ENCODE measurements around the gene NRIP3.

NRIP3 gene

GRCh38 chr11:8942518-8943066 lies 61.2 kb downstream of the NRIP3 start, which contains the start of gene ASCL3:
TSS of gene ASCL3 (minus strand) at chr11:8943016. CDS start at chr11:8938161, 4,855 bp downstream.
- Histone ChIP-seq H3K4me3 (ENCODE audit: low read length) (no peak within 1 kb of the TSS), H3K9me2 (replicated peaks; ENCODE audit: control insufficient read depth, low read length) (no peaks in the 10 kb centered on the region), H3K36me3 (ENCODE audit: control insufficient read depth, low read length) (peaks cover 6% of the 10 kb centered on the region), H3K9me3 (ENCODE audit: control insufficient read depth, insufficient read depth, low read length) (no peaks in the 10 kb centered on the region), H3K27ac (ENCODE audit: low read depth, low read length) (no peak within 1 kb of the TSS), H3F3A (ENCODE audit: control insufficient read depth, insufficient read depth) (no peaks in the 10 kb centered on the region), H3K27me3 (ENCODE audit: control insufficient read depth, low read length) (peaks cover 28% of the 10 kb centered on the region), H3K79me2 (ENCODE audit: control insufficient read depth, low read length) (no peaks in the 10 kb centered on the region), H3K4me2 (ENCODE audit: low read length) (no peak within 1 kb of the TSS), H4K20me1 (ENCODE audit: control insufficient read depth, insufficient read depth, low read depth, low read length) (no peaks in the 10 kb centered on the region), H3K4me1 (ENCODE audit: control insufficient read depth, low read length) (no peaks in the 10 kb centered on the region)
- TF ChIP-seq EZH2phosphoT487 (IDR thresholded peaks at IDR 0.05; ENCODE audit: borderline replicate concordance, low read length) = no peak
- TF ChIP-seq, protein P1, sequence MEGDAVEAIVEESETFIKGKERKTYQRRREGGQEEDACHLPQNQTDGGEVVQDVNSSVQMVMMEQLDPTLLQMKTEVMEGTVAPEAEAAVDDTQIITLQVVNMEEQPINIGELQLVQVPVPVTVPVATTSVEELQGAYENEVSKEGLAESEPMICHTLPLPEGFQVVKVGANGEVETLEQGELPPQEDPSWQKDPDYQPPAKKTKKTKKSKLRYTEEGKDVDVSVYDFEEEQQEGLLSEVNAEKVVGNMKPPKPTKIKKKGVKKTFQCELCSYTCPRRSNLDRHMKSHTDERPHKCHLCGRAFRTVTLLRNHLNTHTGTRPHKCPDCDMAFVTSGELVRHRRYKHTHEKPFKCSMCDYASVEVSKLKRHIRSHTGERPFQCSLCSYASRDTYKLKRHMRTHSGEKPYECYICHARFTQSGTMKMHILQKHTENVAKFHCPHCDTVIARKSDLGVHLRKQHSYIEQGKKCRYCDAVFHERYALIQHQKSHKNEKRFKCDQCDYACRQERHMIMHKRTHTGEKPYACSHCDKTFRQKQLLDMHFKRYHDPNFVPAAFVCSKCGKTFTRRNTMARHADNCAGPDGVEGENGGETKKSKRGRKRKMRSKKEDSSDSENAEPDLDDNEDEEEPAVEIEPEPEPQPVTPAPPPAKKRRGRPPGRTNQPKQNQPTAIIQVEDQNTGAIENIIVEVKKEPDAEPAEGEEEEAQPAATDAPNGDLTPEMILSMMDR (IDR thresholded peaks at IDR 0.05; ENCODE audit: low read depth, low read length, poor library complexity, severe bottlenecking) = no peak

DNA sequence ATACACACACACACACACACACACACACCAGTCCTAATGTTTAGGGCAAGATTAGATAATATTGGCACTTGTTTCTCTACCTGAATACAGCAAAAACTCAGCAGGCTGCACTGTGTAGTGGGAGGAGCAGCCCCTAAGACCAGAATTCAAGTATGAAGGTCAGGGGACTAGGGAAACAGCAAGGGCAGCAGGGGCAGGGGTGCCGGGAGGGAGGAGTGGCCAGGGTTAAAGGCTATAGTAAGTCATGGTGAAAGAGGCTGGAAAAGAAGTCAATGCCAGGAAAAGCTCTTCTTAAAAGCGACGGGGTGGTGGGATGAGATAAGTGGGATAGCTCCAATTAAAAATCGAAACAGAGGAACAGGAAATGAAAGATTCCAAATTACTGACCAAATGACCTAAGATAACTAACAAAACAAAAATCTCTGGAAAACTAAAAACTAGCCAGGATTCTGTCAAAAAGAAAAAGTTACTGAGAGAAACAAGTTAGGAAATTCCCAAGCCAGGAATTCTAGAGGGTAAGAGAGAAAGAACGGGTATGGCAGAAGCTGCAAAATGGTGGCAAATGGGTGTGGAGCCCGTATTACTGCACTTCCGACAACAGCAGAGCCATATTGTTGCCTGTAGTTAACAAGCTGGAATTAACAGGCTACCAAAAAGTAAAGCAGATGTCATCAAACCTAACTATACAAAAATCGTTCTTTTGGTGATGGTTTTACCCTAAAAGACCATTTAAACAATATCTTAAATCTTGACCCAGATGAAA lies 62.3 kb downstream of the NRIP3 start:
- Histone ChIP-seq H3F3A (ENCODE audit: control insufficient read depth, insufficient read depth) (no peaks in the 10 kb centered on the region), H3K4me1 (ENCODE audit: control insufficient read depth, low read length) (no peaks in the 10 kb centered on the region), H3K4me2 (ENCODE audit: low read length) (no peak overlapping the region), H3K79me2 (ENCODE audit: control insufficient read depth, low read length) (no peaks in the 10 kb centered on the region), H3K27me3 (ENCODE audit: control insufficient read depth, low read length) (peaks cover 28% of the 10 kb centered on the region), H3K27ac (ENCODE audit: low read depth, low read length) (no peak overlapping the region), H3K9me3 (ENCODE audit: control insufficient read depth, insufficient read depth, low read length) (no peaks in the 10 kb centered on the region), H3K4me3 (ENCODE audit: low read length) (no peak overlapping the region), H3K36me3 (ENCODE audit: control insufficient read depth, low read length) (no peaks in the 10 kb centered on the region), H4K20me1 (ENCODE audit: control insufficient read depth, insufficient read depth, low read depth, low read length) (no peaks in the 10 kb centered on the region), H3K9me2 (replicated peaks; ENCODE audit: control insufficient read depth, low read length) (no peaks in the 10 kb centered on the region)
- TF ChIP-seq, protein P1 (IDR thresholded peaks at IDR 0.05; ENCODE audit: low read depth, low read length, poor library complexity, severe bottlenecking) = no peak
- TF ChIP-seq EZH2phosphoT487 (IDR thresholded peaks at IDR 0.05; ENCODE audit: borderline replicate concordance, low read length) = no peak

DNA sequence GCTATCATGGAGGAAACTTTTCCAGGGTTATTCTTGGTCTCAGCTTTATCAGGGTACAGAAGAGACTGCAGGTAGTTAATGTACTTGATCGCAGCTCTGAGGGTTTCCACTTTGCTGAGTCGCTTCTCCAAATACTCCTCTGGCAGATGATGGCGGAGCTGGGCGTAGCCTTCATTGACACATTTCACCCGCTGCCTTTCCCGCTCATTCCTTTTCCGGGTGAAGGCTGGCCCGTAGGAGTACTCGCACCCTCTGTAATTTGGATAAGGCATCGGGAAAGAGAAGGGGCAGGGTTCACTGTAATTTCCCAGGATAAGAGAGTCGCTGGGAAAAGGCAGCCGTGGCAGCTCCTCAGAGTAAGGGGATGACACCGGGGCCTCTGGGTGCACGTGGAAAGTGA lies 66.1 kb downstream of the NRIP3 start:
- Histone ChIP-seq H3F3A (ENCODE audit: control insufficient read depth, insufficient read depth) (no peaks in the 10 kb centered on the region), H3K4me1 (ENCODE audit: control insufficient read depth, low read length) (no peaks in the 10 kb centered on the region), H3K9me3 (ENCODE audit: control insufficient read depth, insufficient read depth, low read length) (no peaks in the 10 kb centered on the region), H3K9me2 (replicated peaks; ENCODE audit: control insufficient read depth, low read length) (no peaks in the 10 kb centered on the region), H3K4me2 (ENCODE audit: low read length) (no peak overlapping the region), H3K27me3 (ENCODE audit: control insufficient read depth, low read length) (peaks cover 25% of the 10 kb centered on the region), H3K36me3 (ENCODE audit: control insufficient read depth, low read length) (no peaks in the 10 kb centered on the region), H4K20me1 (ENCODE audit: control insufficient read depth, insufficient read depth, low read depth, low read length) (no peaks in the 10 kb centered on the region), H3K4me3 (ENCODE audit: low read length) (no peak overlapping the region), H3K27ac (ENCODE audit: low read depth, low read length) (no peak overlapping the region), H3K79me2 (ENCODE audit: control insufficient read depth, low read length) (no peaks in the 10 kb centered on the region)
- TF ChIP-seq EZH2phosphoT487 (IDR thresholded peaks at IDR 0.05; ENCODE audit: borderline replicate concordance, low read length) = no peak
- TF ChIP-seq, protein P1 (IDR thresholded peaks at IDR 0.05; ENCODE audit: low read depth, low read length, poor library complexity, severe bottlenecking) = no peak

All from DOHH2 (cell line).